Upper lobe of left lung (tissue), 4 donors: ENCODE results near the gene LHX4.

Experiments
- POLR2A ChIP-seq, 4 donors: fragments of 450-650 bp; IDR thresholded peaks; one replicate each; pipeline ENCODE4 v1.5.1; 2016 to 2017; ENCODE audit warnings: antibody characterized with exemption in 4 of 4, mild to moderate bottlenecking in 2 of 4
- POLR2AphosphoS5 ChIP-seq, 2 donors: sonication (generic); formaldehyde crosslinking; IDR thresholded peaks; one replicate each; pipeline ENCODE4 v1.5.1; 2017; ENCODE audit warnings: antibody characterized with exemption in 2 of 2
- TF ChIP-seq, protein P1 (sequence below), 6 experiments: fragments of 450-650 bp in 4 of 6; fragments of 200-600 bp in 2 of 6; sonication (generic) in 2 of 6; IDR thresholded peaks; one replicate each; pipeline ENCODE4 v1.5.1; 2016 to 2019; ENCODE audit warnings: antibody characterized with exemption in 6 of 6

DNA sequence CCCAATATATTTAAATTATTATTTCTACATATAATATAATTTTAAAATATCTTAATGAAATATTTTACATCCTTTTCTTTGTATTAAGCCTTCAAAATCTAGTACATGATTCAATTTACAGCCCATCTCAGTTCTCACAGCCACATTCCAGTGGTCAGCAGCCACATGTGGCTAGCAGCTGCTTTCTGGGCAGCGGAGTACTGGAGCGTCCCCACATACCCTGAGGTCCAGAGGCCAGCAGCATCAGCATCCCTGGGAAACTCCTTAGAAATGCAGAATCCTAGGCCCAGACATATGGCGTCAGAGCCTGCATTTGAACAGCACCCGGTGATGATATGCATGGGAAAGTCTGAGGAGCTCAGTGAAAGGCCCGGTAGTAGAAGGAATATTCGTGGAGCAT is 8.6 kb upstream of the LHX4 start:
- TF ChIP-seq POLR2AphosphoS5 (IDR thresholded peaks at IDR 0.05) (no peak), POLR2A (IDR thresholded peaks at IDR 0.05) (no peak)
- TF ChIP-seq, protein P1, sequence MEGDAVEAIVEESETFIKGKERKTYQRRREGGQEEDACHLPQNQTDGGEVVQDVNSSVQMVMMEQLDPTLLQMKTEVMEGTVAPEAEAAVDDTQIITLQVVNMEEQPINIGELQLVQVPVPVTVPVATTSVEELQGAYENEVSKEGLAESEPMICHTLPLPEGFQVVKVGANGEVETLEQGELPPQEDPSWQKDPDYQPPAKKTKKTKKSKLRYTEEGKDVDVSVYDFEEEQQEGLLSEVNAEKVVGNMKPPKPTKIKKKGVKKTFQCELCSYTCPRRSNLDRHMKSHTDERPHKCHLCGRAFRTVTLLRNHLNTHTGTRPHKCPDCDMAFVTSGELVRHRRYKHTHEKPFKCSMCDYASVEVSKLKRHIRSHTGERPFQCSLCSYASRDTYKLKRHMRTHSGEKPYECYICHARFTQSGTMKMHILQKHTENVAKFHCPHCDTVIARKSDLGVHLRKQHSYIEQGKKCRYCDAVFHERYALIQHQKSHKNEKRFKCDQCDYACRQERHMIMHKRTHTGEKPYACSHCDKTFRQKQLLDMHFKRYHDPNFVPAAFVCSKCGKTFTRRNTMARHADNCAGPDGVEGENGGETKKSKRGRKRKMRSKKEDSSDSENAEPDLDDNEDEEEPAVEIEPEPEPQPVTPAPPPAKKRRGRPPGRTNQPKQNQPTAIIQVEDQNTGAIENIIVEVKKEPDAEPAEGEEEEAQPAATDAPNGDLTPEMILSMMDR (IDR thresholded peaks at IDR 0.05) = no peak
